Neural progenitor cell (in vitro differentiated cells): ENCODE data around the gene FRMD7. TPM values are rescaled to one million over a fixed set of nuclear protein-coding genes. Genes with fewer than 3 reads are reported as not detected.

Experiments used
- DNase-seq: peaks from one replicate; pipeline ENCODE4 v3.0.0-alpha.2; 2016; ENCODE audit warnings: low spot score
- H2AFZ ChIP-seq: fragments of 200-600 bp; sonication (generic); replicated peaks from 2 replicates; pipeline ENCODE4 v1.6.1; 2016; ENCODE audit warnings: antibody characterized with exemption
- H3F3A ChIP-seq: fragments of 200-600 bp; sonication (generic); 2 replicates; pipeline ENCODE4 v1.6.1; 2016; ENCODE audit warnings: antibody characterized with exemption, low read depth
- H3K27ac ChIP-seq: fragments of 200-600 bp; sonication (generic); 2 replicates; pipeline ENCODE4 v1.5.1; 2016; ENCODE audit warnings: mild to moderate bottlenecking
- H3K27me3 ChIP-seq: fragments of 200-600 bp; sonication (generic); 2 replicates; pipeline ENCODE4 v1.6.1; 2016; ENCODE audit warnings: mild to moderate bottlenecking, moderate library complexity
- H3K36me3 ChIP-seq: fragments of 200-600 bp; sonication (generic); 2 replicates; pipeline ENCODE4 v1.5.1; 2016
- H3K4me1 ChIP-seq: fragments of 200-600 bp; sonication (generic); 2 replicates; pipeline ENCODE4 v1.6.1; 2016; ENCODE audit warnings: mixed run types
- H3K4me2 ChIP-seq: fragments of 200-600 bp; sonication (generic); 2 replicates; pipeline ENCODE4 v1.6.1; 2016
- H3K4me3 ChIP-seq: fragments of 200-600 bp; sonication (generic); 2 replicates; pipeline ENCODE4 v1.5.1; 2016
- H3K79me2 ChIP-seq: fragments of 200-600 bp; sonication (generic); 2 replicates; pipeline ENCODE4 v1.6.1; 2016; ENCODE audit warnings: low read depth
- H3K9ac ChIP-seq: fragments of 200-600 bp; sonication (generic); 2 replicates; pipeline ENCODE4 v1.6.1; 2016
- H3K9me3 ChIP-seq: fragments of 200-600 bp; sonication (generic); 2 replicates; pipeline ENCODE4 v1.5.1; 2016; ENCODE audit warnings: low read depth
- H4K20me1 ChIP-seq: fragments of 200-600 bp; sonication (generic); 2 replicates; pipeline ENCODE4 v1.6.1; 2016; ENCODE audit warnings: low read depth
- H3K27ac Mint-ChIP-seq: 3 replicates; pipeline ENCODE4 v1.8.0; 2021; ENCODE audit warnings: mixed read lengths
- H3K27me3 Mint-ChIP-seq: 2 replicates; pipeline ENCODE4 v1.8.0; 2022; ENCODE audit warnings: low read depth, mild to moderate bottlenecking, inconsistent platforms, moderate library complexity, mixed read lengths; ENCODE audit not compliant: insufficient read depth
- H3K36me3 Mint-ChIP-seq: 3 replicates; pipeline ENCODE4 v1.8.0; 2021; ENCODE audit warnings: mixed read lengths
- H3K4me1 Mint-ChIP-seq: 3 replicates; pipeline ENCODE4 v1.8.0; 2021; ENCODE audit warnings: mixed read lengths
- H3K4me3 Mint-ChIP-seq: 3 replicates; pipeline ENCODE4 v1.8.0; 2021; ENCODE audit warnings: mild to moderate bottlenecking, moderate library complexity, mixed read lengths
- H3K9me3 Mint-ChIP-seq: 3 replicates; pipeline ENCODE4 v1.8.0; 2020; ENCODE audit warnings: mixed read lengths
- EZH2 ChIP-seq: fragments of 200-600 bp; sonication (generic); IDR thresholded peaks from 2 replicates; pipeline ENCODE4 v1.6.1; 2017; ENCODE audit warnings: antibody characterized with exemption, mild to moderate bottlenecking, moderate library complexity
- EZH2phosphoT487 ChIP-seq: fragments of 200-600 bp; sonication (generic); IDR thresholded peaks from 2 replicates; pipeline ENCODE4 v1.6.1; 2017; ENCODE audit warnings: antibody characterized with exemption
- total RNA-seq: library from RNA; depleted of rRNA; stranded (reverse); fragments of >200 nt; gene quantifications from 2 replicates; pipeline ENCODE4 v1.2.3, GENCODE V29; 2015; ENCODE audit warnings: low replicate concordance
- TF ChIP-seq, protein P1 (sequence below): fragments of 200-600 bp; sonication (generic); IDR thresholded peaks from 2 replicates; pipeline ENCODE4 v1.5.1; 2017; ENCODE audit warnings: antibody characterized with exemption, mild to moderate bottlenecking

FRMD7 gene
- total RNA-seq, 1 donor from 2014 or later: not detected

DNA sequence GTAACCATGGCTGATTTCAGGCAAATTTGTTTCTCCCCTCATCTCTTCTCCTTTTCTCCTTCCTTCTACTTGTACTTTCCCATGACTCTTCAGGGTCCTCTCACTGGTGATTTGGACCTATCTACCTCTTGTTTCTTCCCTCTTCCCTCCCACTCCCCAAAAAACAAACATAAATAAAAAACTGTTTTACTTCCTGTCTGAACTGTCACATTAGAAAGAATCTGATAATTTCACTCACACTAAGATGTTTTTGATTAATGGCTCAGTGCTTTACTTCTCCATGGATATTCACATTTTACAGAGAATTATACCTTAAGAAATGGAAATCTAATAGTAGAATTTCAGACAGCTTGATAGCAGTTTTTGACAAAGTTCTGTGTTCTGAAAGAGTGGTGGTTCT, 97.6 kb downstream of the FRMD7 start:
- Mint-ChIP-seq H3K4me3 (no peak overlapping the region), H3K9me3 (peaks cover 2% of the 10 kb centered on the region), H3K27me3 (no peaks in the 10 kb centered on the region), H3K36me3 (peaks cover 20% of the 10 kb centered on the region), H3K27ac (no peak overlapping the region), H3K4me1 (peaks cover 22% of the 10 kb centered on the region)
- Histone ChIP-seq H3K36me3 (no peaks in the 10 kb centered on the region), H3K9me3 (no peaks in the 10 kb centered on the region), H2AFZ (no peak overlapping the region), H3K9ac (no peak overlapping the region), H4K20me1 (peaks cover 16% of the 10 kb centered on the region), H3K27me3 (no peaks in the 10 kb centered on the region), H3F3A (no peaks in the 10 kb centered on the region), H3K4me3 (no peak overlapping the region), H3K79me2 (peaks cover 98% of the 10 kb centered on the region), H3K4me1 (no peaks in the 10 kb centered on the region), H3K4me2 (no peak overlapping the region), H3K27ac (no peak overlapping the region)
- no peak for DNase-seq
- no peak for TF ChIP-seq EZH2
- no peak for TF ChIP-seq EZH2phosphoT487
- TF ChIP-seq, protein P1, sequence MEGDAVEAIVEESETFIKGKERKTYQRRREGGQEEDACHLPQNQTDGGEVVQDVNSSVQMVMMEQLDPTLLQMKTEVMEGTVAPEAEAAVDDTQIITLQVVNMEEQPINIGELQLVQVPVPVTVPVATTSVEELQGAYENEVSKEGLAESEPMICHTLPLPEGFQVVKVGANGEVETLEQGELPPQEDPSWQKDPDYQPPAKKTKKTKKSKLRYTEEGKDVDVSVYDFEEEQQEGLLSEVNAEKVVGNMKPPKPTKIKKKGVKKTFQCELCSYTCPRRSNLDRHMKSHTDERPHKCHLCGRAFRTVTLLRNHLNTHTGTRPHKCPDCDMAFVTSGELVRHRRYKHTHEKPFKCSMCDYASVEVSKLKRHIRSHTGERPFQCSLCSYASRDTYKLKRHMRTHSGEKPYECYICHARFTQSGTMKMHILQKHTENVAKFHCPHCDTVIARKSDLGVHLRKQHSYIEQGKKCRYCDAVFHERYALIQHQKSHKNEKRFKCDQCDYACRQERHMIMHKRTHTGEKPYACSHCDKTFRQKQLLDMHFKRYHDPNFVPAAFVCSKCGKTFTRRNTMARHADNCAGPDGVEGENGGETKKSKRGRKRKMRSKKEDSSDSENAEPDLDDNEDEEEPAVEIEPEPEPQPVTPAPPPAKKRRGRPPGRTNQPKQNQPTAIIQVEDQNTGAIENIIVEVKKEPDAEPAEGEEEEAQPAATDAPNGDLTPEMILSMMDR: no peak

Other genes starting within 250 kb of the FRMD7 start
- gene STK26, start 104.7 kb downstream of the FRMD7 start, total RNA-seq: 115 and 182 TPM in 2 replicates
- gene RAP2C, start 91.4 kb upstream of the FRMD7 start, total RNA-seq: 24.6 and 43.8 TPM in 2 replicates